Cerebellar cortex (tissue), 1 donor: Measurements from ENCODE around the gene PLSCR5.
A peak's percentile ranks its signal among the peaks of the same experiment; 100 is the strongest.

Source experiments
- DNase-seq: peaks from one replicate; pipeline ENCODE4 v3.0.0-alpha.2; 2015; ENCODE audit warnings: low spot score

Gene PLSCR5

DNA sequence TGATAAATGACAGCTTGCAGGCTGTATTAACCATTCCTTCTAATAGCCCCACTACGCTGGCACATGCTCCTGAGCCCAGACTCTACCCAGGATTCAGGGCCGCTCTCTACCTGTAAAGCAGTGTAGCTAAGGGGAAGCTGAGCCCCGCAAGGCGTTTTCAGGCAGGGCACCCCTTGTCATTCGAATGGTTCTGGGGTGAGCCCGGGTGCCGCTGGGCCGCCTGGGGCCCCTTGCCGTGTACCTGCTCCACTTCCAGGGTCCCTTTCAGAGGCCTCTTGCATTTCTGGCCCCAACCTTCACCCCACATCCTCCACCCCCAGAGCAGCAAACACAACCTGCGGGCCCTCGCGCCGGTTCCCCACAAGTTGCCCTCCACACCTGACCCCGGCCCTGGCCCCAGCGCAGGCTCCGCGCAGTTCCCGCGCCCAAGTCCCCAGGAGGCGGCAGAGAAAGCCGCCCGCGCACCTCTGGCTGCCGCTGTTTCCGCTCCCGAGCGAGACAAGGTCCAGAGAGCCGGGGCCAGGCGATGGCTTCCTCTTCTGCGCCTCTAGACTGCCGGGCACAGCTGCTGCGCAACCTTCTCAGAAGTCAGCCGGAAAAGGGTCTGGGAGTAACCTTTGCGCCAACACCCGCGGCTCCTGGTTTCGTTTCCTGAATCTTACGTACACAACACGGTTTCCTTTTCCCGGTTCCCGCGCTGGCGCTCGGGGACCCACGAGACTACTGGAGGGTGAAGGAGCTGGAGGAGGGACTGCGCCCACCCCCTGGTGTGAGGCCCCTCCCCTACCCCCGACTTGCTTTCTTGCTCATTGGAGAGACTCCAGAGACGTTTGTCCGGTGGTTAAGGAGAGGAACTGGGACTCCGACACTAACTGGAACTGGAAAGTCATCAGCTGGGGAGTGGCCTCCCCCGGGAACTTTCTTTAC lies 60.9 kb downstream of the PLSCR5 start, which contains the start of gene PLSCR1:
PLSCR1 (minus strand) TSS at position 606 of the 927 bp plus-strand sequence. CDS start 8,055 bp downstream, outside the sequence.
- DNase-seq, result peak; percentile 41

DNA sequence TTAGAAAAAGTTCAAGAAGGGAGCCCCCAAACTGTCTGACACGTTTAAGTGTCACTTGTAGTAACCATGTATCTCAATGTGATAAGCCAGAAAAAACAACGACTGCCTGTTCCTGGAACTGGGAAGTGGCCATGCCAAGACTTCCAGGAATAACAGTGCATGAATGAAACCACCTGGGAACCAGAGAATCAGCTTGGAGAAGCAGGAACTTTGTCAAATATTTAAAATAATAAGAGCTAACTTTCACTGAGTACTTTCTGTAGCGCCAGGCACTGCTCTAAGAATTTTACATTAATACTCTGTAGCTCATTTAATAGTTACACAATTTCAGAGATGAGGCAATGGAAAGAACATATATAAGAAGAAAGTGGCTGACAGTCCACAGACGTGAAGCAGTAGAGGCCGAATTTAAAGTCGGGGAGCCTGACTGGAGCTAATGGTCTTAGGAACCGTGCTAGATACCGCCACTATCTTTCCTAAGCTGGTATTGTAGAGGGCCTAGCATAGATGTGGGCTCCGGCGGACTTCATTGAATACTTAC lies 61.6 kb downstream of the PLSCR5 start:
- DNase-seq, result peak; percentile 34

DNA sequence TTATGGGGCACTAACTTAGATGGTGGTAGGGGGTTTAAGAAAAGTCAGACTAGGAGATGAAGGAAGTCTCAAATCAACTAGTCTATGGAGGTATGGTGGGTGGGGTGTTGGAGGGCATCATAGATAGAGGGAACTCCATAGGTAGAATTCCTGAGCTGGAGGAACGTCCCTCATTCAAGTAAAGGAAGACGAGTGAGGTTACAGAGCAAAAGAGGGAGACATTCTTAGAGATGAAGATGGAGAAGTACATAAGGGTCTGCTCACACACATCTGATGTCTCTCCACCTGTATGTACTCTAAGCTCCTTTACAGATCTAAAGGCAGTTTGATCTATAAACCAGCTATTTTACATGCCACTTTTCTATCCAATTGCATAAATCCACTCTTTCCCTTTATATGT lies 62.2 kb downstream of the PLSCR5 start:
- no peak for DNase-seq

DNA sequence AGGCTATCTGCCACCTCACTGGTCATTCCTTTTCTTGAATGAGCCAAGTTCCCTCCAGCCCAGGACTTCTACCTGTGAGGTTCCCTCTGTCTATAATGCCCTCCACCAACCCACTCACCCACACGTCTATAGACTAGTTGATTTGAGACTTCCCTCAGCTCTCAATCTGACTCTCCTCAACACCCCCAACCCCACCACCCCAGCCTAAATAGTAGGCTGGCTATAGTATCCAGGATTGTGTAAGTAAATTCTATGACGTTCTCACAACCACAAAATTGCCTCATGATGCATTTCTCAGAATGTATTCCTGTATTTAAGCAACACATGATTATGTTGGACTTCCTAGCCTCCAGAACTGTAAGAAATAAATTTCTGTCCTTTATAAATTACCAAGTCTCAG lies 63.0 kb downstream of the PLSCR5 start:
- no peak for DNase-seq

DNA sequence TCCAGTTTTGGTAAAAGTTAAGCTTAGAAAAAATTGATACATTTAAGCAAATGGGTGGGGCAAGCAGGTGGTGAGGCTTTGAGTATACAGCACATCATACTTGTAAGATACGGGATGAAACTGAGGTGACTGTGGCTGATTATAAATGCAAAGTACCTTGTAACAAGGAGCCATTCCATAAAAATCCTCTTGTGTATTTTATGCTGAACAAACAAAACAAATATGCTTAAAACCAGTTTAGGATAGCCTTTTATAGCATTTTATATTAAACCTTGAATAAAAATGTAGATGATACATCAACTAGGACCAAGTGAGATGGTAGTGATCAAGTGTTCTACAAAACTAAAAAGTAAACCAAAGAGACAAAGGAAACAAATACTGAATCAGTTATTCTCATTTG lies 64.2 kb downstream of the PLSCR5 start:
- no peak for DNase-seq

DNA sequence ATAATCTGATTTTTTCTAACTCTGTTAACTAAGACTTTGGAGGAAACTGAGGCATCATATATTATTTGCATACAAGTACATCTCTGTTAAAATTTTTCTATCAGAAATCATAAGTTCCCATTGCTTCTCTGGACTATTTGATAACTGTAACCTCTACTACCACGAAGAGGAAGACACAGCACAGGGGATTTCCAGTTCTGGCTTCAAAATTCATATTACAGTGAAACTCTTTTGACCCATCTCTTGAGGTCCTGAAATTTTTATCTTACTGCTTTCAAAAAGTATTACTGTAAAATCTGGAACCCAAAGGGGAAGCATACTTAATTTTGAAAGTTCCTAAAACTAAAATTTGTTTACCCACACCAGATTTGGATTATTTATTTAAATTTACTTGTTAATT lies 64.9 kb downstream of the PLSCR5 start:
- no peak for DNase-seq

DNA sequence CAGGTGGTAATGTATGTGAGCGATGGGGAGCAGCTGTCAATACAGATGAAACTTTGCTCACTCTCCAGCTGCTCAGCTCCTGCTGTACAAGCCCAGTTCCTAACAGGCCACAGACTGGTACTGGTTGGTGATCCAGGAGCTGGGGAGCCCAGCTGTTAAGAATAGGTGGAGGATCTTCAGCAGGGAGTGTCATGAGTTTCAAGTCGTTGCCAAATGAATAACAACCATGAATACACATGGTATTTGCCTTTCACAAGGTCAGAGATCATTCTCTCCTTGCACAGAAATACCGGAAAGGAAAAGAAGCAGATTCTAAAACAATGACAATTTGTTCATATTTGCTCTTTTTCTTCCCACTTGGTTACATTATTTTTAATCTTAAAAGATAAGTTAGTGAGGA lies 65.8 kb downstream of the PLSCR5 start:
- DNase-seq, result no peak

DNA sequence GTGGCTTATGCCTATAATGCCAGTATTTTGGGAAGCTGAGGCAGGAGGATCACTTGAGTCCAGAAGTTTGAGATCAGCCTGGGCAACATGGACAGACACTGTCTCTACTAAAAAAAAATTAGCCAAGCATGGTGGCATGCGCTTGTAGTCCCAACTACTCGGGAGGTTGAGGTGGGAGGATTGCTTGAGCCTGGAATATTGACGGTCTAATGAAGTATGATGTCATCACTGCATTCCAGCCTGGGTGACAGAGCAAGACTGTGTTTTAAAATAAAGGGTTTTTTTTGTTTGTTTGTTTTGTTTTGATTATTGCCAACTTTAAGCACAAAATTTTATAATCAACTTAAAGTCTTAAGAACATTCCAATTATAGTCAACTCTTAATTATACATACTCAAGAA lies 67.5 kb downstream of the PLSCR5 start:
- DNase-seq, result no peak

DNA sequence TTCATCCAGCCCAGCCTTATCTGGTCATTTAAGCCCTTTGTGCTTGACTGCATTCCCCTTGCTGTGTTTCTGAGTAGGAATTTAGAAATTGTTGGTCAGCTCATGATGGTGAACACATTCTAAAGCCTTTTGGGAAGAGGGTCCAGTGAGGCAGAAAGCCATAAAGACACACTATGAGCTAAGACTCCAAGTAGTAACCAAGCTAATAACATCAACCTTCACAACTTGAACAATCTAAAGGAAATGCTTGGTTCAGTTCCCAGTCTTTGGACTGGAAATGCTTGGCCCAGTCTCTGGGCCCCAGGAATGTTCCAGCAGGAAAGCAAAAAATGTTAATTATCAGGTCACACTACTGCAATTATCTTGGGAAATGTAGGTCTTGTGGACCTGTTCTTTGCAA lies 68.5 kb downstream of the PLSCR5 start:
- DNase-seq, result peak; percentile 11
